Measurements from ENCODE around the gene CCDC69.

The CCDC69 gene

GRCh38 chr5:151231359-151231758, 7.5 kb upstream of the CCDC69 start:
- TF ChIP-seq CTCF (IDR thresholded peaks at IDR 0.05; ENCODE audit: insufficient read depth, low read depth, low read length, missing control alignments): no peak
- no peak for DNase-seq (ENCODE audit: low read depth)
- no peak overlapping the region for H3K4me3 ChIP-seq (ENCODE audit: low read length)

DNA sequence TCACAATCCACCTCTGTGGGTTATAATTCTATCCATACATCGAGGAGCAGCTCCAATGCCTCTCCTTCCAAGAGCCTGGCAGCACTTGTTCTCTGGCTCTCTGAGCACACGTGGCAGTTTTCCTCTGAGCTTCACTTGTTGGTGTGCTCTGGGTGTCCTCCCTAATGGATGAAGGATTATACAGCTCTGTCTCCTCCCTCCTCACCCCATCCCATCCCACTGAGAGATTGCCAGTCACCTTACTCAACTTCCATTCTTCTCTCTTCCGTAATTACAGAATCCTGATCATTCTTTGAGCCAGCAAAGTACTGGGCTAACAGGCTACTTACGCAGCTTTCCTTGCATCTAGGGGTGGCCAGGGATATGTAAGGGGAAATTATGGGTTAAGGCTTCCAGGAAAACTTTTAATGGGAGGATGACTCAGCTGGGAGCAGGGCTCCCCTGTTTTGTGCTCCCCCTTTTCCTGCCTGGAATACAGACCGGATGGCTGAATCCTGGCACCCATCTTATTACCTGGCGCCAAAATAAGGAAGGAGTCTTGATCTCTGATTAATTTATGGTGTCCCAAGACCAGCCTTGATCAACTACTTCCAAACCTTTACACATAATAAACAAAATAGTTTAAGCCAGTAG, 6.3 kb upstream of the CCDC69 start:
- TF ChIP-seq CTCF (IDR thresholded peaks at IDR 0.05; ENCODE audit: insufficient read depth, low read depth, low read length, missing control alignments): no peak
- DNase-seq (ENCODE audit: low read depth): no peak
- no peak overlapping the region for H3K4me3 ChIP-seq (ENCODE audit: low read length)

DNA sequence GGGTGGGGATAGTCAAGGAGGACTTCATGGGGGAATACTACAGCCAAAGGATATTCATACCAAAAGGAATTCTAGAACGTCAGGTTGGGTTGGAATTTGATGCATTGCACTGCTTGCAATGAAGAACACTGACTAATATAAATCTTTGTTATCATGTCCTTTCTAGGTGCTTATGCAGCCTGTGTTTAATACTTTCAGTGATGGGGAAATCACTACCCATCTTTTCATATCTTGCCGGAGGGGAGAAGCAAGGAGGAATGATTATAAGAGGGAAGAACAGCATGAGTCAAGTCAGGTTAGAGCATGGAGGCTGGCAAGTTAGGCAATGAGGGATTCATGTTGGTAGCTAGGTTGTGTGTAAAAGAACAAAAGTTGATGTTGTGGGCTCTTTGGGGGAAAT, 5.1 kb upstream of the CCDC69 start:
- no peak overlapping the region for H3K4me3 ChIP-seq (ENCODE audit: low read length)
- no peak for DNase-seq (ENCODE audit: low read depth)
- TF ChIP-seq CTCF (IDR thresholded peaks at IDR 0.05; ENCODE audit: insufficient read depth, low read depth, low read length, missing control alignments): no peak

- TF ChIP-seq CTCF (IDR thresholded peaks at IDR 0.05; ENCODE audit: insufficient read depth, low read depth, low read length, missing control alignments): no peak
- H3K4me3 ChIP-seq (ENCODE audit: low read length): no peak overlapping the region
- DNase-seq (ENCODE audit: low read depth): no peak
Measured at GRCh38 chr5:151227918-151228447, 4.1 kb upstream of the CCDC69 start.

DNA sequence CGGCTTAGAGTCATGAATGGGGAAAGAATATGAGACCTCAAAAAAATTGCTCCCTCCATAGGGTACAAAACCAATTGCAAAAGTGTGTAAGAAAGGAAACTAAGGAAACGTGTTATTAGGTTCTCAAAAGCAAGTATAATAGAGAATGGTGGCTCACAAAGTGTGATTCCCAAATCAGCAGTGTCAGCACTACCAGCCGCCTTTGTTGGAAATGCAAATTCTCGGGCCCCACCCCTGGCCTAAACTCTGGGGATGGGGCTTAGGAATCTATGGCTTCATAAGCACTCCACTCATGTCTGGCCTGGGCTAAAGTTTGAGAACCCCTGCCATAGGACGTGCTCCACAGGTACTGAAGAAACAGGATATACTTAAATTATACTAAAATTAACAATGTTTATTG, 1.6 kb upstream of the CCDC69 start:
- no peak for TF ChIP-seq CTCF (IDR thresholded peaks at IDR 0.05; ENCODE audit: insufficient read depth, low read depth, low read length, missing control alignments)
- no peak for DNase-seq (ENCODE audit: low read depth)
- H3K4me3 ChIP-seq (ENCODE audit: low read length): no peak overlapping the region

DNA sequence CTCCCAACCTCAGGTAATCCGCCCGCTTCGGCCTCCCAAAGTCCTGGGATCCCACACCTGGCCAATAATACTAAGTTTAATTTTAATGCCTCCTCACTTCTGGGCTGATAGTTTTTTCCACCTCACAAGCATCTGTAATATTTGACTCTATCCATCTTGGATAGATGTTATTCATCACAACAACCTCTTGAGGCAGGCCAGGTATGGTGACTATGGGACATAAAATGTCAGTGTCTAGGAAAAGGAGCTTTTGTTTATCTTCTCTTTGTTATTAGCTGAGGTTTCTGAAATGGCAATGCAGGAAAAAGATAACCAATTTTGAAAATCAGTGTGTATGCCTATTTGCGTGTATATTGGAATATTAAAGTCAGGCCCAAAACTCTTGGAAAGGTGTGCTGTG, 1.2 kb upstream of the CCDC69 start:
- TF ChIP-seq CTCF (IDR thresholded peaks at IDR 0.05; ENCODE audit: insufficient read depth, low read depth, low read length, missing control alignments): no peak
- no peak for DNase-seq (ENCODE audit: low read depth)
- H3K4me3 ChIP-seq (ENCODE audit: low read length): no peak overlapping the region

DNA sequence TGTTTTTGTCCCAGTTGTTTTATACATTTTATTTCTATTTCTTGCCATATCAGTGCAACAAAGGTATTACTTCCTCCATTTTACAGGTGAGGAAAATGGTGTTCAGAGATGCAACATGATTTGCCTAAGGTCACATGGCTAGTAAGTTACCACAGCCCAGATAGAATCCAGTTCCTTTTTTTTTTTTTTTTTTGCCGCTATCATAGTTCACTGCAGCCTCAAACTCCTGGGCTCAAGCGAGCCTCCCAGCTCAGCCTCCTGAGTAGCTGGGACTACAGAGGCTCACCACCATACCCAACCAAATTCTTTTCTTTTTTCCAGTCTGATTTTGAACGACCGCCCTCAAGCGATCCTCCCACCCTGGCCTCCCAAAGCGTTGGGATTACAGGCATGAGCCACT, 480 bp upstream of the CCDC69 start:
- no peak for DNase-seq (ENCODE audit: low read depth)
- H3K4me3 ChIP-seq (ENCODE audit: low read length): no peak overlapping the region
- no peak for TF ChIP-seq CTCF (IDR thresholded peaks at IDR 0.05; ENCODE audit: insufficient read depth, low read depth, low read length, missing control alignments)

Data from epithelial cell of esophagus (primary cell).